Heart left ventricle (tissue), 13 donors: Measurements from ENCODE around the gene ARHGEF17.
A peak's percentile ranks its signal among the peaks of the same experiment; 100 is the strongest.

Experiments
- CTCF ChIP-seq, 12 donors: fragments of 200-600 bp; sonication (generic) in 4 of 12; IDR thresholded peaks; one replicate each; pipeline versions ENCODE4 v1.5.0 to v1.8.0; 2018 to 2022; ENCODE audit warnings: antibody characterized with exemption in 12 of 12, mild to moderate bottlenecking in 5 of 12
- POLR2A ChIP-seq, 2 donors: fragments of 450-650 bp; IDR thresholded peaks; one replicate each; pipeline ENCODE4 v1.6.1; 2017; ENCODE audit warnings: antibody characterized with exemption in 2 of 2, mild to moderate bottlenecking in 2 of 2, moderate library complexity in 2 of 2
- donor health status: ischemic (EF 13 %, LVEDD 7.1; RV severe dilation, severe dysfunction).
- donor health status: DM: no; HTN: yes; CAD: no.
- donor health status: DM: no; HTN: no; CAD: no.
- donor health status: ischemic (EF 25% LVEDD 6.9; RV normal size, moderate dysfunction).
- donor health status: ischemic (EF 25% LVEDD 5.7; RV mildly dilated, moderate dysfunction).
- donor health status: ischemic (EF 35%, LVEDD 5.7; RV mildly dilated, moderate dysfunction).
- donor health status: nonischemic (EF 11% LVEDD 7.7; RV severe dilation, severe dysfunction).
- donor health status: DM: yes; HTN: yes; CAD: no.
- donor health status: PGD.
- donor health status: ischemic (EF 29% LVEDD 5.4; RV normal size, mild dysfunction).
- donor health status: nonischemic (EF 23%, LVEDD 6.1; RV moderate dilation, normal function).

DNA sequence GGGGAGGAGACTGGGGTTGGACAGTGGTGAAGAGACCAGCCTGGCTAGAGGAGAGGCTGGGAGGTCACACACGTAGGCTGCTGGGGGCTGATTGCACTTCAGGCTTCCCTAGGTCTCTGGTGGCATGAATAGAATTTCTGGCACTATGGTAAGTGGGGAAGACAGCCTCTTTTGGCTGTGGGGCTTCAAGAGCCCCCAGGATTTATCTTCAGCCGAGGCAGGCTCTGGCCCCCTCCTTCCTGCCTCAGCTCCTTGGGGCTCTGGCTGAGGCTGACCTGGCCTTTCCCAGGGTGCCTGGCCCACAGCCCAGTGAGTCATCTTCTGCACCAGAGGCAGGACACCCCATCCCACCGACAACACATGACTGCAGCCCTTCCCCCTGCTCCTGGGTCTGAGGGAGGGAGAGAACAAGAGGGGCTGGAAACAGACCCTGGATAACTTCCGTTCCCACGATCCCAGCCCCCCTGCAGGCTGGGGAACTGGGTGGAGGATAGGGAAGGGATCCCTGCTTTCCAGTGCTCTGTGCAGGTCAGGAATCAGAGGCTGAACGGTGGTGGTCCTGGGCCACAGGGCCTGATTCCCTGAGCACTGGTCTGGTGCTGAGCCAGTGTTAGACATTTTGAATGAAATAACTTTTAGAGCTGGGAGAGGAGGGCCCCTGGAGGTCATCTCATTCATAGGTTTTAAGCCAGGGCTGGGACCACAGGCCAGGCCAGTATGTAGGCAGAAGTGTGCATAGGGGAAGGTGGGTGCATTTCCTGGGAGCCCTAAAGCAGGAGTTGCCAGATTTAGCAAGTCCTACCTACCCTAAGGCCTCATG is 26.5 kb downstream of the ARHGEF17 start:
- peak in 1 of 12 donors; percentile 19 for TF ChIP-seq CTCF (IDR thresholded peaks at IDR 0.05)
- TF ChIP-seq POLR2A (IDR thresholded peaks at IDR 0.05): no peak
